ENCODE measurements around the gene TFAP2A. TPM values are rescaled to one million over a fixed set of nuclear protein-coding genes. Genes with fewer than 3 reads are reported as not detected.

Gene TFAP2A
- polyA plus RNA-seq, 3 donors, result not detected

GRCh38 chr6:10363911-10364310, 51.0 kb downstream of the TFAP2A start:
- no peak overlapping the region for H3K27ac Mint-ChIP-seq
- H2AFZ ChIP-seq (ENCODE audit: insufficient read depth, low read depth, low read length, poor library complexity, severe bottlenecking), result no peak overlapping the region
- peaks cover 0 to 17% (median 10%) of the 10 kb centered on the region in 7 donors for H3K9me3 Mint-ChIP-seq
- no peaks in the 10 kb centered on the region for H3K79me2 ChIP-seq (ENCODE audit: insufficient read depth, low read length)
- intact Hi-C loops (cut with micrococcal nuclease), result no loop called here
- peaks cover 0 to 3% of the 10 kb centered on the region in 2 donors for H3K27me3 ChIP-seq (ENCODE audit: control insufficient read depth in 2 of 2, insufficient read depth in 2 of 2, low read length in 2 of 2)
- no peaks in the 10 kb centered on the region for H3K4me1 ChIP-seq (ENCODE audit: control insufficient read depth in 1 of 2, insufficient read depth in 2 of 2, low read length in 2 of 2)
- WGBS (ENCODE audit: insufficient coverage), result no CpG with 5 or more reads among the region's 6 CpGs
- no peaks in the 10 kb centered on the region for H3K36me3 Mint-ChIP-seq
- H3K36me3 ChIP-seq (replicated peaks in 1 of 2; ENCODE audit: control insufficient read depth in 1 of 2, insufficient read depth in 2 of 2, low read length in 2 of 2), result no peaks in the 10 kb centered on the region
- H3K27me3 Mint-ChIP-seq (ENCODE audit: low read depth in 3 of 3), result peaks cover 4 to 9% (median 9%) of the 10 kb centered on the region in 3 donors
- H3K27ac ChIP-seq (ENCODE audit: low read depth in 1 of 2, low read length in 2 of 2), result no peak overlapping the region
- no peak for TF ChIP-seq CTCF (IDR thresholded peaks at IDR 0.05)
- no peak overlapping the region for H3K4me2 ChIP-seq (replicated peaks; ENCODE audit: extremely low read depth, low read length, poor library complexity, severe bottlenecking)
- no peak overlapping the region for H3K9ac ChIP-seq (ENCODE audit: insufficient read depth, low read length, poor library complexity, severe bottlenecking)
- no peak for DNase-seq
- no peak overlapping the region for H3K4me3 Mint-ChIP-seq
- H3K4me1 Mint-ChIP-seq, result no peaks in the 10 kb centered on the region
- H3K9me3 ChIP-seq (replicated peaks in 1 of 2; ENCODE audit: control insufficient read depth in 1 of 2, insufficient read depth in 1 of 2, low read length in 2 of 2), result no peaks in the 10 kb centered on the region
- H4K20me1 ChIP-seq (ENCODE audit: insufficient read depth, low read length), result no peaks in the 10 kb centered on the region
- H3K4me3 ChIP-seq (replicated peaks in 1 of 3; ENCODE audit: low read depth in 2 of 3, low read length in 3 of 3), result no peak overlapping the region

GRCh38 chr6:10362300-10362699, 52.6 kb downstream of the TFAP2A start:
- H3K27me3 Mint-ChIP-seq (ENCODE audit: low read depth in 3 of 3), result peaks cover 7 to 11% (median 9%) of the 10 kb centered on the region in 3 donors
- intact Hi-C loops (cut with micrococcal nuclease), result no loop called here
- H3K4me1 Mint-ChIP-seq, result no peaks in the 10 kb centered on the region
- TF ChIP-seq CTCF (IDR thresholded peaks at IDR 0.05), result no peak
- Histone ChIP-seq H3K4me1 (ENCODE audit: control insufficient read depth in 1 of 2, insufficient read depth in 2 of 2, low read length in 2 of 2) (no peaks in the 10 kb centered on the region), H3K27me3 (ENCODE audit: control insufficient read depth in 2 of 2, insufficient read depth in 2 of 2, low read length in 2 of 2) (no peaks in the 10 kb centered on the region), H3K9me3 (replicated peaks in 1 of 2; ENCODE audit: control insufficient read depth in 1 of 2, insufficient read depth in 1 of 2, low read length in 2 of 2) (no peaks in the 10 kb centered on the region), H3K9ac (ENCODE audit: insufficient read depth, low read length, poor library complexity, severe bottlenecking) (no peak overlapping the region), H3K4me3 (replicated peaks in 1 of 3; ENCODE audit: low read depth in 2 of 3, low read length in 3 of 3) (no peak overlapping the region), H3K36me3 (replicated peaks in 1 of 2; ENCODE audit: control insufficient read depth in 1 of 2, insufficient read depth in 2 of 2, low read length in 2 of 2) (no peaks in the 10 kb centered on the region), H2AFZ (ENCODE audit: insufficient read depth, low read depth, low read length, poor library complexity, severe bottlenecking) (no peak overlapping the region), H3K79me2 (ENCODE audit: insufficient read depth, low read length) (no peaks in the 10 kb centered on the region), H4K20me1 (ENCODE audit: insufficient read depth, low read length) (no peaks in the 10 kb centered on the region), H3K27ac (ENCODE audit: low read depth in 1 of 2, low read length in 2 of 2) (no peak overlapping the region), H3K4me2 (replicated peaks; ENCODE audit: extremely low read depth, low read length, poor library complexity, severe bottlenecking) (no peak overlapping the region)
- WGBS (ENCODE audit: insufficient coverage), result no CpG with 5 or more reads among the region's 2 CpGs
- H3K9me3 Mint-ChIP-seq, result peaks cover 0 to 17% (median 10%) of the 10 kb centered on the region in 7 donors
- no peak overlapping the region for H3K27ac Mint-ChIP-seq
- no peak overlapping the region for H3K4me3 Mint-ChIP-seq
- no peaks in the 10 kb centered on the region for H3K36me3 Mint-ChIP-seq
- no peak for DNase-seq
